ENCODE measurements around the gene KDELR1.

The KDELR1 gene

DNA sequence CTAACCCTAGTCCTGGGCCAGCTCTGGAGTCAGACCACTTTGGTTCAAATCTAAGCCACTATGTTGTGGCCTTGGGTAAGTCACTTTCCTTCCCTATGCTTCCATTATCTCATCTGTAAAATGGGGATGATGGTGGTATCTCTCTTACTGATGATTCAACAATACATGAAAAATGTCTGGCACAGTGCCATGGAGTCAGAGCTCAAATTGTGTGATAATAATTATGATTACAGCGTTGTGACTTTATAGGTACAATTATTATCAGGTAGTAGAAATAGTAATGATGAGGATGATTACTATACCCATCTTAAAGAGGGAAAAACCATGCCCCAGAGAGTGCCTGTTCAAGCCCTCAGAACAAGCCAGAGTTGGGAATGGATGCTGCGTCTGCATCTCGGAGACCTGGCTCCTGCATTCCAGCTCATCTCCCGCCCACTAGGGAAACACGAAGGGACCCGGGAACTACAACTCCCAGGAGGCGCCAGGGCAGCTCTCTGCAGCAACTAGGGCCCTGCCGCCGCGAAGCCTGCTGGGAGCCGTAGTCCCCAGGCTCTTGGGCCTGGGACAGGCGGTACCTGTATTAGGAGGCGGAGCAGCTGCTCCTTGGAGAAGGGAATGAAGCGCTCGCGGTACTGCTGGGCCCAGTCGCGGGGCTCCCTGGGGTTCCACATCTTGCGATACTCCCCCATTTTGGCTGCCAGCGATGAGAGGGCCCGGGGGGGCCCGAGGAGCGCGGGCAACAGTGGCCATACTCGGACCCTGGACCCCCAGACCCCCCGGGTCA lies 28.4 kb downstream of the KDELR1 start:
- TF ChIP-seq, protein P1, sequence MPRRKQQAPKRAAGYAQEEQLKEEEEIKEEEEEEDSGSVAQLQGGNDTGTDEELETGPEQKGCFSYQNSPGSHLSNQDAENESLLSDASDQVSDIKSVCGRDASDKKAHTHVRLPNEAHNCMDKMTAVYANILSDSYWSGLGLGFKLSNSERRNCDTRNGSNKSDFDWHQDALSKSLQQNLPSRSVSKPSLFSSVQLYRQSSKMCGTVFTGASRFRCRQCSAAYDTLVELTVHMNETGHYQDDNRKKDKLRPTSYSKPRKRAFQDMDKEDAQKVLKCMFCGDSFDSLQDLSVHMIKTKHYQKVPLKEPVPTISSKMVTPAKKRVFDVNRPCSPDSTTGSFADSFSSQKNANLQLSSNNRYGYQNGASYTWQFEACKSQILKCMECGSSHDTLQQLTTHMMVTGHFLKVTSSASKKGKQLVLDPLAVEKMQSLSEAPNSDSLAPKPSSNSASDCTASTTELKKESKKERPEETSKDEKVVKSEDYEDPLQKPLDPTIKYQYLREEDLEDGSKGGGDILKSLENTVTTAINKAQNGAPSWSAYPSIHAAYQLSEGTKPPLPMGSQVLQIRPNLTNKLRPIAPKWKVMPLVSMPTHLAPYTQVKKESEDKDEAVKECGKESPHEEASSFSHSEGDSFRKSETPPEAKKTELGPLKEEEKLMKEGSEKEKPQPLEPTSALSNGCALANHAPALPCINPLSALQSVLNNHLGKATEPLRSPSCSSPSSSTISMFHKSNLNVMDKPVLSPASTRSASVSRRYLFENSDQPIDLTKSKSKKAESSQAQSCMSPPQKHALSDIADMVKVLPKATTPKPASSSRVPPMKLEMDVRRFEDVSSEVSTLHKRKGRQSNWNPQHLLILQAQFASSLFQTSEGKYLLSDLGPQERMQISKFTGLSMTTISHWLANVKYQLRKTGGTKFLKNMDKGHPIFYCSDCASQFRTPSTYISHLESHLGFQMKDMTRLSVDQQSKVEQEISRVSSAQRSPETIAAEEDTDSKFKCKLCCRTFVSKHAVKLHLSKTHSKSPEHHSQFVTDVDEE (CRISPR knock-in tag; IDR thresholded peaks at IDR 0.05), result peak; percentile 53; the same call in 1 of the 2 replicates
- TF ChIP-seq CSDC2 (CRISPR knock-in tag; IDR thresholded peaks at IDR 0.05), result 0 out of 2 replicates have a peak, but pooled peaks have one; percentile 52
- TF ChIP-seq PPARA (CRISPR knock-in tag; IDR thresholded peaks at IDR 0.05; ENCODE audit: borderline replicate concordance), result no peak
- peak; percentile 97 for ATAC-seq

DNA sequence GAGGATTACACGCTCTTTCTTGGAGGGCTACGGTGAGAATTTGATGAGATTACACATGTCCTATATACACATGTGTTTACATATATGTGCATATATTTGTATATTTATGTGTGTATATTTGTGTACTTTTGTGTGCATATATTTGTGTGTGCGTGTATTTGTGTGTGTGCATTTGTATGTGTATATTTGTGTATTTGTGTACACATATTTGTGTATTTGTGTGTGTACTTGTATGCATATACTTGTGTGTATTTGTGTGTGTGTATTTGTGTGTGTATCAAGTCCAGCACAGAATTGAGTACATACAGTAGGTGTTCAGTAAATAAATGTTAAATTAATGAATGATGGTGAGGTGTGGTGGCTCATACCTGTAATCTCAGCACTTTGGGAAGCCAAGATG lies 29.4 kb downstream of the KDELR1 start:
- no peak for ATAC-seq
- TF ChIP-seq ZFP30 (CRISPR knock-in tag; IDR thresholded peaks at IDR 0.05) (no peak), TOX (CRISPR knock-in tag; IDR thresholded peaks at IDR 0.05; ENCODE audit: borderline replicate concordance) (no peak), ISL1 (CRISPR knock-in tag; IDR thresholded peaks at IDR 0.05) (no peak), ZNF565 (CRISPR knock-in tag; conservative IDR thresholded peaks at IDR 0.05; ENCODE audit: low read depth) (no peak)
- TF ChIP-seq, protein P2, sequence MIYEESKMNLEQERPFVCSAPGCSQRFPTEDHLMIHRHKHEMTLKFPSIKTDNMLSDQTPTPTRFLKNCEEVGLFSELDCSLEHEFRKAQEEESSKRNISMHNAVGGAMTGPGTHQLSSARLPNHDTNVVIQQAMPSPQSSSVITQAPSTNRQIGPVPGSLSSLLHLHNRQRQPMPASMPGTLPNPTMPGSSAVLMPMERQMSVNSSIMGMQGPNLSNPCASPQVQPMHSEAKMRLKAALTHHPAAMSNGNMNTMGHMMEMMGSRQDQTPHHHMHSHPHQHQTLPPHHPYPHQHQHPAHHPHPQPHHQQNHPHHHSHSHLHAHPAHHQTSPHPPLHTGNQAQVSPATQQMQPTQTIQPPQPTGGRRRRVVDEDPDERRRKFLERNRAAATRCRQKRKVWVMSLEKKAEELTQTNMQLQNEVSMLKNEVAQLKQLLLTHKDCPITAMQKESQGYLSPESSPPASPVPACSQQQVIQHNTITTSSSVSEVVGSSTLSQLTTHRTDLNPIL (CRISPR knock-in tag; IDR thresholded peaks at IDR 0.05; ENCODE audit: low read depth), result no peak

DNA sequence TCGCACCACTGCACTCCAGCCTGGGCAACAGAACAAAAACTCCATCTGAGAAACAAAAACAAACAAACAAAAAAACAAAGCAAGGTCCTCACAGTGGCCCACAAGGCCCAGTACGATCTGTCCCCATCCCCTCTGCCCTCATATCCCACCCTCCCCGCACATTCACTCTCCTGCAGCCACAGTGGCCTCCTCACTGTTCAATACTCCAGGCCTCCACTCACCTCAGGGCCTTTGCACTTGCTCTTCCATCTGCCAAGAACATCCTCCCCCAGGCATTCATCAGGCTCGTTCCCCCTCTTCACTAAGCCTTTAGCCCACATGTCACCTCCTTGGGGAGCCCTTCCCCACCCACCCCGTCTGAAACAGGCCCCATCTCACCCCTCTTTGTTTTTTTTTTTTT lies 32.2 kb downstream of the KDELR1 start:
- ATAC-seq, result no peak
- TF ChIP-seq ESRRG (CRISPR knock-in tag; IDR thresholded peaks at IDR 0.05), result no peak
- no peak for TF ChIP-seq GLIS3 (CRISPR knock-in tag; IDR thresholded peaks at IDR 0.05)
- no peak for TF ChIP-seq ZNF8 (CRISPR knock-in tag; IDR thresholded peaks at IDR 0.05)
- TF ChIP-seq CSDC2 (CRISPR knock-in tag; IDR thresholded peaks at IDR 0.05), result no peak

DNA sequence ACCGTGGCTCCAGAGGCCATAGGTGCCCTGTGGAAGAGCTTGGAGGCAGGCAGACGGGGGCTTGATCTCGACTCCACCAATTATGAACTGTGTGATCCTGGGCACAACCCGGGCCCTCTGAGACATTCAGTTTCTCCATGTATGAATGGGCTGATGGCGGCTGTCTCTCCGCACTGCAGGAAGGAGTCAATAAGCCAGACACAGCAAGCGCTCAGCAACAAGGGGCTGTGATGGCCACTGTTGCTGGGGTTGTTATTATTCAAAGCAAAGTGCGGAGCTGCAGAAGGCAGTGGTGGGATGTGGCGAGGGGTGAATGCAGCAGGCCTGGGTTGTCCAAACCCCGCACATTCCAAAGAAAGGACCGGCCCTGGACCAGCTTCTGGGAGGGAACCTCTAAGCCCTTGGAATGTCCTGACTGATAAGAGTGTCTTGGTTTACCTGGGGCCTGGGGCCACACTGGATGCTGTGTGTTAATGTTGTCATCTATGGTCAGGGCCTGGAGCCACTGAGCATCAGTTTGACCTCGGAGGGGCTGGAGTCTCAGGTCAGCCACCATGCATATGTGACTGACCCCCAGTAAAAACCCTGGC lies 35.9 kb downstream of the KDELR1 start:
- TF ChIP-seq, protein P1 (CRISPR knock-in tag; IDR thresholded peaks at IDR 0.05), result no peak
- TF ChIP-seq ESRRG (CRISPR knock-in tag; IDR thresholded peaks at IDR 0.05) (no peak), ZNF8 (CRISPR knock-in tag; IDR thresholded peaks at IDR 0.05) (no peak), CSDC2 (CRISPR knock-in tag; IDR thresholded peaks at IDR 0.05) (no peak), OSR1 (CRISPR knock-in tag; IDR thresholded peaks at IDR 0.05) (no peak), ARNTL (CRISPR knock-in tag; IDR thresholded peaks at IDR 0.05; ENCODE audit: borderline replicate concordance, low read depth) (no peak), ZC3H10 (CRISPR knock-in tag; IDR thresholded peaks at IDR 0.05) (no peak)
- TF ChIP-seq, protein P3, sequence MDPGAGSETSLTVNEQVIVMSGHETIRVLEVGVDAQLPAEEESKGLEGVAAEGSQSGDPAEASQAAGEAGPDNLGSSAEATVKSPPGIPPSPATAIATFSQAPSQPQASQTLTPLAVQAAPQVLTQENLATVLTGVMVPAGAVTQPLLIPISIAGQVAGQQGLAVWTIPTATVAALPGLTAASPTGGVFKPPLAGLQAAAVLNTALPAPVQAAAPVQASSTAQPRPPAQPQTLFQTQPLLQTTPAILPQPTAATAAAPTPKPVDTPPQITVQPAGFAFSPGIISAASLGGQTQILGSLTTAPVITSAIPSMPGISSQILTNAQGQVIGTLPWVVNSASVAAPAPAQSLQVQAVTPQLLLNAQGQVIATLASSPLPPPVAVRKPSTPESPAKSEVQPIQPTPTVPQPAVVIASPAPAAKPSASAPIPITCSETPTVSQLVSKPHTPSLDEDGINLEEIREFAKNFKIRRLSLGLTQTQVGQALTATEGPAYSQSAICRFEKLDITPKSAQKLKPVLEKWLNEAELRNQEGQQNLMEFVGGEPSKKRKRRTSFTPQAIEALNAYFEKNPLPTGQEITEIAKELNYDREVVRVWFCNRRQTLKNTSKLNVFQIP (CRISPR knock-in tag; IDR thresholded peaks at IDR 0.05; ENCODE audit: borderline replicate concordance, low read depth), result no peak
- TF ChIP-seq, protein P4, sequence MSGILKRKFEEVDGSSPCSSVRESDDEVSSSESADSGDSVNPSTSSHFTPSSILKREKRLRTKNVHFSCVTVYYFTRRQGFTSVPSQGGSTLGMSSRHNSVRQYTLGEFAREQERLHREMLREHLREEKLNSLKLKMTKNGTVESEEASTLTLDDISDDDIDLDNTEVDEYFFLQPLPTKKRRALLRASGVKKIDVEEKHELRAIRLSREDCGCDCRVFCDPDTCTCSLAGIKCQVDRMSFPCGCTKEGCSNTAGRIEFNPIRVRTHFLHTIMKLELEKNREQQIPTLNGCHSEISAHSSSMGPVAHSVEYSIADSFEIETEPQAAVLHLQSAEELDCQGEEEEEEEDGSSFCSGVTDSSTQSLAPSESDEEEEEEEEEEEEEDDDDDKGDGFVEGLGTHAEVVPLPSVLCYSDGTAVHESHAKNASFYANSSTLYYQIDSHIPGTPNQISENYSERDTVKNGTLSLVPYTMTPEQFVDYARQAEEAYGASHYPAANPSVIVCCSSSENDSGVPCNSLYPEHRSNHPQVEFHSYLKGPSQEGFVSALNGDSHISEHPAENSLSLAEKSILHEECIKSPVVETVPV (CRISPR knock-in tag; IDR thresholded peaks at IDR 0.05), result no peak
- TF ChIP-seq, protein P5, sequence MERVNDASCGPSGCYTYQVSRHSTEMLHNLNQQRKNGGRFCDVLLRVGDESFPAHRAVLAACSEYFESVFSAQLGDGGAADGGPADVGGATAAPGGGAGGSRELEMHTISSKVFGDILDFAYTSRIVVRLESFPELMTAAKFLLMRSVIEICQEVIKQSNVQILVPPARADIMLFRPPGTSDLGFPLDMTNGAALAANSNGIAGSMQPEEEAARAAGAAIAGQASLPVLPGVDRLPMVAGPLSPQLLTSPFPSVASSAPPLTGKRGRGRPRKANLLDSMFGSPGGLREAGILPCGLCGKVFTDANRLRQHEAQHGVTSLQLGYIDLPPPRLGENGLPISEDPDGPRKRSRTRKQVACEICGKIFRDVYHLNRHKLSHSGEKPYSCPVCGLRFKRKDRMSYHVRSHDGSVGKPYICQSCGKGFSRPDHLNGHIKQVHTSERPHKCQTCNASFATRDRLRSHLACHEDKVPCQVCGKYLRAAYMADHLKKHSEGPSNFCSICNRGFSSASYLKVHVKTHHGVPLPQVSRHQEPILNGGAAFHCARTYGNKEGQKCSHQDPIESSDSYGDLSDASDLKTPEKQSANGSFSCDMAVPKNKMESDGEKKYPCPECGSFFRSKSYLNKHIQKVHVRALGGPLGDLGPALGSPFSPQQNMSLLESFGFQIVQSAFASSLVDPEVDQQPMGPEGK (CRISPR knock-in tag; IDR thresholded peaks at IDR 0.05; ENCODE audit: borderline replicate concordance), result no peak
- no peak for ATAC-seq
